Stimulated activated CD8-positive, alpha-beta memory T cell treated with anti-CD3 and anti-CD28 coated beads, Interleukin-4, amount 100 ng/mL, for 24 hours (primary cell): Measurements from ENCODE around the gene PGLYRP2.

Source experiments
- DNase-seq: peaks from one replicate; pipeline ENCODE4 v3.0.0-alpha.2; 2020; ENCODE audit warnings: low read depth

PGLYRP2 gene

DNA sequence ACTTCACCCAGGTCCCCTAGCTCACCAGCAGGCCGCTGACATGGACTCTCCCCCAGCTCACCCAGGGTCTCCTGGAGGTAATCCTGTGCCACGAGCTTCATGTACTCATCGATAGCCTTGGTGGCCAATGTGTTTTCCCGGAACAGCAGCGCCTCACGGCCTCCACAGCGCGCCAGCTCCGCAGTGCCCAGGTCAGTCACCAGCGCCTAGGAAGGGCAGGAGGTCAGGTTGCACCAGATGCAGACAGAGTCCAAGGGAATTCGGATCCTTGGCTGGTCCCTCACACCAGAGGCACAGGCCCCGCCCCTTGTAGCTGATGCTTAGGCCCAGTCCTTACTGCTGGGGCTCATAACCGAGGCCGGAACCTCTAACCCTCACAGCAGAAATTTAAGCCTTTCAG is 22.9 kb downstream of the PGLYRP2 start:
- no peak for DNase-seq

- DNase-seq: no peak
These were observed 23.3 kb downstream of the PGLYRP2 start for GRCh38 chr19:15455996-15456395.

- no peak for DNase-seq
These were observed 25.1 kb downstream of the PGLYRP2 start for GRCh38 chr19:15453906-15454860.

DNA sequence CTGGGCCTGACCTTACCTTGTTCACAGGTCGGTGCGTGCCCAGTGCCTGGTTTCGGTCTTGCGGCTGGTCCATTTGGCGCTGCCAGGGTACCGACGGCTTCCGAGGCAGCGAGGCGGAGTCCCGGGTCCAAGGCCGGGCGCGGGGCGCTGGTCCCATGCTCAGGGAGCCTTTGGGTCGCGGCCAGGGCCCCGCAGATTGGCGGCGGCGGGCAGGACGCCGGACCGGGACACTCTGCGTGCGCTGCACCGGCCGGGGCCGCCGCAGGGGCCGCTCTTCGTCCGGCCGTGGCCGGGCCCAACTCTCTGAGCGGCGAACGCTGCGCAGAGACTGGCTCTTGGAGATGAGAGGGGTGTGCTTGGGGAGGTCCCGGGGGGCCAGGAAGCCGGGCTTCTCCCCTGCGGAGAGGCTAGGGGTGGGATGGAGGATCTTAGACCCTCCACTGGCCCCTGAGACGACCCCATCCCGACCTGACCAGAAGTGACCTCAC is 26.2 kb downstream of the PGLYRP2 start:
- DNase-seq: no peak

DNA sequence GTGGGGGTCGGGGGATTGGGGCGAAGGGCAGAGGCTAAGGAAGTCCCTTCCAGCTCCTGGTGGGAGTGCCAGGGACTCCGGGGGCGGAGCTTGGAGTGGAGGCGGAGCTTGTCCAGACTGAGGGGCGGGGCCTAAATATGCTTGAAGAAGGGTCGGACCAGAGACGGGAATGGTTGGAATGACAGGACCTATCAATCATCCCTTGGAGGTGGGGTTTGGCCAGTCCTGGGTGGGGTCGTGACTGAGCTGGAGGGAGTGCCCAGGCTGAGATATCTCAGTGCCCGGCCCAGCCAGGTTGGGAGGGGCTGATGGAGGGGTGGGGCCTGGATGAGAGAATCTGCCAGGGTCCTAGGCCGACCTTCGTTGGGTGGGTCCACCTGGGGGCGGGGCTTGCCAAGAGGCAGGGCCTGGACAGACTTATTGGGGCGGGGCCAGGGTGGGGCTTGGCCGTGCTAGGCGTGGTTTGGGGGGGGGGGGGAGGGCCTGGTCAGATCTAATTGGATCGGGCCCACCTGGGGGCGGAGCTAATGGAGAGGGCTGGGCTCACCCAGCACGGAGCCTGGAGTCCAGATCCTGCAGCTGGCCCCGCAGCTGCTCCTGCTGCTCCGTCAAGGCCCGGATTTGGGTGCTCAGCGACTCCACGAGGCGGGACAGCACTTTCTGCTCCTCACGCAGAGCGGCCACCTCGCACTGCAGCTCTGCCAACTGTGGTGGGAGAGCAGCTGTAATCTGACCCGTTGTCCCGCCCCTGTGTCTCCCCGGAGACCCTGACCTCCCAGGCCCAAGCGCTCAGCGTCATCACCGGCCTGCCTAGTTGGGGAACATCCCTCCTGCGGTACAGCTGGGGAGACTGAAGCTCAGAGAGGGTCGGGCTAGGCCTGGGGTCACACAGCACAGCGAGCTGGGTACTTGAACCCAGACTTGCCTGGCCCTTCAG is 26.9 kb downstream of the PGLYRP2 start:
- DNase-seq: no peak

DNA sequence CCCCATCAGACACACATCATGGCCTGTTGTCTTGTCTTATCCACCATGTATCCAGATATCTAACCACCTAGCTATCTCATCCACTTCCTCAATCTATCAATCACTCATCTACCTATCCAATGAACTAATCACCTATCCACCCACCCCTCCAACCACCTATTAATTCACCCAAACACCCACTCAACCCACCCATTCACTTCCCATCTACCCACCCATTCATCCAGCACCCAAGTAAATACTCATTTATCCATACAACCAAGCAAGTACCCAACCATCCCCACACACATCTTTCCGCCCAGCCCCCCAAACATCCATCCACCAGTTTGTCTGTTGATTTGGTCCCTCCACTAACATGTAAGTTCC is 28.8 kb downstream of the PGLYRP2 start:
- DNase-seq: no peak

DNA sequence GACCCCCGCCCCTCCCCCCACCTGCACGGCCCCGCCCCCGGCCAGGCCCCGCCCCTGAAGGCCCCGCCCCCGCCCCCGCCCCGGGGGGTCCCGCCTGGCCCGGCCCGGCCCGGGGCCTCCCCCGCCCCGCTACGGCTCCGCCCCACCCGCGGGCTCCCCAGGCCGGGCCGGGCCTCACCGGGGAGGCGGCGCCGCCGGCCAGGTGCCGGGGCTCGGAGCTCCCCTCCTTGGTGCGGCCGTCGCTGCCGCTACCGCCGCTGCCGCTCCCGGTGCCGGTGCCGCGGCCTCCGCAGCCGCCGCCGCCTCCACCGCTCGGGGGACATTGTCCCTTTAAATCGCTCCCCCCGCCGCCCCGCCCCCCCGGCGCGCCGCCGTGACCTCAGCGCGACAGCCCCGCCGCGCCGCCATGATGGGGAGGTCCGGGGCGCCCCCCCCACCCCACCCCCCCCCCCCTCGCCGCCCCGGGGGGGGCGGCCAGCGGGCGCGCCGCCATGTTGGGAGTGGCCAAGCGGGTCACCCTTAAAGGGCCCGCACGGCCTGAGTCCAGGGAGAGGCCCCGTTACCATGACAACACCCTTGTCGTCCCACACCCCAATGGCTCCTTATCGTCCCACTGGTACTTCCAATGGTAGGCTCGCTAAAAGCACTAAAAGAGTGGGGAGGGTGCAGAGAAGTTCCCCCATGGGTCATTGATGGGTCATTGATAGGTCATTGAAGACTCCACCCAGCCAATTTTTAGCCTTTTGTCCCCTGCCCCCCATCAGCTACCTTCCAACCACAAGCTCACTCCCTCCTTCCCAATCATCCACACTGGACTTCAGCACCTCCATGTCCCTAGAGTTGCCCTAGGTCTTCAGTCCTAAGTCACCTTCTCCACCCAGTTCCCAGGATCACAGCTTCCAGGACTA is 29.4 kb downstream of the PGLYRP2 start, which contains the start of gene WIZ:
Gene WIZ (minus strand): TSS at position 337 of the 908 bp plus-strand sequence. CDS start 1,649 bp downstream, outside the sequence.
- peak; percentile 81 for DNase-seq

DNA sequence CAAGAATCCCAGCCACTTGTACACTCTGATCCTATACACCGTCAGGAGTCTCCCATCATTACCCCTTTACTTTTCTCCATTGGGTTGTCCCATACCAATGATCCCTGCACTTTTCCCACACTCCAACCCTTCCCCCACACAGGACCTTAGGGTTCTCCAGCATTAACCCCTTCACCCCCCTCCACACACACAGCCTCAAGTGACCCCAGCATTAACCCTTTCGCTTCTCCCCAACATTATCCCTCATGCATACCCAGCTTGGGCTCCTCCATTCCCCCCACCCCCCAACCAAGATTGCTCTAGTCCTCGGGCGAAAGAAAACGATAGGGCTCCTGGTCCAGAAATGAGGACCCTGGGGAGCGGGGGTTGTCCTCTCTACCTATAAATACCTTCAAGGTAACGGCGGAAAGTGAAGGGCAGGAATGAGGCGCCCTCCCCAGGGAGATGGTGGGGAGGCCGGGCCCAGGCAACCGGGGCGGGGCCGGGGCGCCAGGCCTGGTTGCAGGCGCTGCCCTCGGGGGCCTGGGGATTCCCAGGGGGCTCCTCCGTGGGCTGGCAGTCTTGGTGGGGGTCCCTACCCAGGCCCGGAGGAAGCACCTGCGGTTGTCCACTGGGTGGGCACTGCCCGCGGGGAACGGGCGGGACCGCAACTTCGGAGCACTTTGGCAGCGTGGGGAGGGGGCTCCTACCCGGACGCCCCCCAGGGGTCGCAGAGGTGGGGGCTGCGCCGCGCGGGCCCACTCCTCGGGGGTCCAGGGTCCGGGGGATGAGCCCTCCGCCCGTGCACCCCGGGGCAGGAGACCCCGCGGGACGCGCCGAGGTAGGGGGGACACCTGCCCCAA is 30.3 kb downstream of the PGLYRP2 start:
- DNase-seq: no peak

DNA sequence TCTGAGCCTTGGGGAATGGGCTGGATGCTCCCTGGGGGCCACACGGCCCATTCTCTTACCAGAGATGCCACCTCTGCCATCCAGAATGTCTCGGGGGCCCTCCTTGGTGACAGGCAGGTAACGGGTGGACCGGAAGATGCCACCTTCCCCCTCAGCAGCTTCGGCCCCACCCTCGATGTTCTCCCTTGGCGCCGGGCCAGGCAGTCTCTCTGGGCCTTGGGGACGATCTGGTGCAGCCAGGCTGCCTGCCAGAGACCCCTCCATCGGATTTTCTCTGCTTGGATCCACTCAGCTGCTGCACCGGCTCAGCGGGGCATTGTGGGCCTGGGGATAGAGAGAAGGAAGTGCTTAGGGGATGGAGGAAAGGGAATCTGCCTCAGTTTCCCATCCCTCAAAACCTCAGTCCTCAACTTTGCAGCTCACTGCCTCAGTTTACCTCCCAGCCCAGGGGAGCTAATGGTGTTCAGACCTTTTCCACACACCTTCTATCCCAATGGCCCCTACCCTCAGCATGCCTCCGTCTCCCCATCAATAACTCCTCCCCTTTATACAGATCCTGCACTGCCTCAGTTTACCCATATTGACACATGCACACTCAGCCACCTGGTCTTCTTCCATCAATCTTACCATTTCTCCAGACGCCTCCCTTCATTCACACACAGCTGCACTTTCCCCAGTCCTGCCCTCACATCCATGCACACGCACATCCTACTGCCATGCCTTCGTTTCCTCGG is 31.1 kb downstream of the PGLYRP2 start:
- no peak for DNase-seq

DNA sequence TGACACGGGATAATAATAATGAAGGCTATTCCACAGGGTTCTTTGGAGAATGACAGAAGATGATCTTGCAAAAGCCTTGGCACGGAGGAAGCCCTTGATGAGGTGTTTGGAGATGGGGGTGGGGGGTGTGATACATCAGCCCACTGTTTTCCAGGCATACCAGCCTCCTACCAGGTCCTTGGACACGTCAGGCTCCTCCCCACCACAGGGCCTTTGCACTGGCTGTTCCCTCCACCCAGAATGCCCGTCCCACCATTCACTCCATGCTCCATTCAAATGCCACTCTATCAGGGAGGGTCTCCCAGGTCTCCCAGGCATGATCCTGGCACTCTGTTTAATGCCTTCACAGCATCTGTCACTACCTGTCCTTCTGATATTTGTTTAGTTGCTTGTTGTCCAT is 32.2 kb downstream of the PGLYRP2 start:
- no peak for DNase-seq

DNA sequence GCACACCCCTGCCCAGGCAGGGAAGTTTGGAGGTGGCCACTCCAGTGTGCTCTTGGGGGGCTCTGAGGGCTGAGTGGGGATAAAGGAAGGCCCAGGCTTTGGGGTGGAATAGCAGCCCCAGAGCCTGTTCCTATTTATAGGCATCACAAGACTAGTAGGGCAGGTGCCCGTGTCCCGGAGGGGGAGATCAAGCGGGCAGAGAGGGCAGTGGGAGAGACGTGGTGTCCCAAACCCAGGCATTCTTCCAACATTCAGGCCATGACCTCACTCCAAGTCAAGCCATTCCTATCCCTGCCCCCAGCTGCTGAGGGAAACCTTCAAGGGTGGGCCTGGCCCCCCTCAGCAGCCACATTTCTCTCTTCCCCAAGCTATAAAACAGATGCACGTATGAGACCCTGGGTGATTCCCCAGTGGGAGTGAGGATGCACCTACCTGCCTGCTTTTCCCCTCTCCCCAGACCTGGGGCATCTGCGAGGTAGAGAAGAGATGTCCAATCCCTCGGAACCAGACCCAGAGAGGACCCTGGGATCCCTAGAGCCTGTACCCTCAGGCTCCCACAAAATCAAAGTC is 33.4 kb downstream of the PGLYRP2 start:
- no peak for DNase-seq

- DNase-seq: no peak
These were observed 34.1 kb downstream of the PGLYRP2 start for GRCh38 chr19:15445227-15445605.

- DNase-seq: no peak
These were observed 34.6 kb downstream of the PGLYRP2 start for GRCh38 chr19:15444505-15445226.

GRCh38 chr19:15443838-15444237 is 35.5 kb downstream of the PGLYRP2 start:
- DNase-seq: no peak

GRCh38 chr19:15443325-15443724 is 36.0 kb downstream of the PGLYRP2 start:
- DNase-seq: no peak

GRCh38 chr19:15442142-15442920 is 37.0 kb downstream of the PGLYRP2 start:
- no peak for DNase-seq

DNA sequence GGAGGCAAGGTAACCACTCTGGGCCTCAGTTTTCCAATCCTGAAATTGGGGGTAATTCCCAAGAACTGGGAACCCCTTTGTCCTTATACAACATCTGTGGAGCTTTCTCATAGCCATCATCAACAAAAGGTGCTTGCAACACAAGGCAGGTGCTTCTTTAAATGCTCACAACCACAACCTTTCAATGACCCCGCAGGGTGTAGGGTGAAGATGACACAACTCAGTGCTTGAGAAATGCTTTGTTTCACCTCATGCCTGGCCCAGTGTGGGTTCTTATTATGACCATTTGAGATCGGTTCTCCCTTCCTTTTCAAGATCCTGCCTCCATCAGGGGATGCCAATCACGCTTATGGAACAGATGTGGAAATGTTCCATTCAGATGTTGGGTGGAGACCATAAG is 38.0 kb downstream of the PGLYRP2 start:
- DNase-seq: no peak
